M059J (cell line): Measurements from ENCODE around the gene IL37. TPM values are rescaled to one million over a fixed set of nuclear protein-coding genes. Genes with fewer than 3 reads are reported as not detected.
"Not testable (repeated sequence)": the region's sequence is repeated elsewhere in the genome, so short reads cannot be mapped to it uniquely, and the experiment has no call there.

Experiments
- DNase-seq: peaks from one replicate; pipeline ENCODE4 v3.0.0-alpha.2; 2012; ENCODE audit warnings: low read depth
- total RNA-seq: library from RNA; depleted of rRNA; stranded (reverse); fragments of >200 nt; shearing (Covaris generic); gene quantifications from 2 replicates; pipeline ENCODE4 v1.2.3, GENCODE V29; 2014

Gene IL37
- total RNA-seq, 1 experiment from 2014 or later = 0.30 TPM

DNA sequence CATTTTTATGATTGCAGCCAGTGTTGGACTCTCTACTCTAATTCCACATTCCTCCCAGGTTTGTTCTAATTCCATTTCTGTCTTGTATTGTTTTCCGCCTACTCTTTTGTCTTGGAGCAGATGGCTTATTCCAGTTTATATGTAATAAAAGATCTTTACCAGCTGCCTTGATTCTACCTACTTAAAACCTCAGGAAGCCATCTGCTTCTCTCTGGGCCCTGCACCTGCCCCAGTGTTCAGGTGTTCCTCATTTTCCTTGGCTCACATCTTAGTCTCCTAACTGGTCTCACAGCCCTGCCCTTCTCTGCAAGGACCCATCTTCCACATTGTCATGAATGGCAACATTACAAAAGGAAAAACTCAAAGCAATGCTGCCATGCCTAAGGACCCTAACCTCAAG lies 21.0 kb upstream of the IL37 start:
- no peak for DNase-seq

DNA sequence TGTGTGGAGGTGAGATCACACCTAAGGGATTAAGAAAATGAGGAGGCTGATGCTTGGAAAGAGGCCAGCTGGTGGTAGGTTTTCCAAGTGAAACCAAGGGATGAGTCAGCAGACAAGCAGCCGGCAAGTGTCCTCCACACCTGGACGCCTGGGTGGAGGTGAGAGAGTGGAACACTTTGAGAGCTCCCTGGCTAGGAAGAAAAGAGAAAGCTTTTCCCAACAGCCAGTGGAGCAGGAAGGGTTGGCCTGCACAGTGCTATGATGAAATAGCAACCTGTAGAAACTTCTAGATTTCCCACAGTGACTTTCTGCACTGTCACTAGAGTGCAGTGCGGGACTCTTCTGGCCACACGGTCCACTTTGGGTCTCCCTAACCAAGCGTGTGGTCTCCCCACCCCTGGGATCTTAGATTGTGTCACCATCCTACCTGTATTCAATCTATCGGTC lies 19.6 kb upstream of the IL37 start:
- peak; percentile 46 for DNase-seq

DNA sequence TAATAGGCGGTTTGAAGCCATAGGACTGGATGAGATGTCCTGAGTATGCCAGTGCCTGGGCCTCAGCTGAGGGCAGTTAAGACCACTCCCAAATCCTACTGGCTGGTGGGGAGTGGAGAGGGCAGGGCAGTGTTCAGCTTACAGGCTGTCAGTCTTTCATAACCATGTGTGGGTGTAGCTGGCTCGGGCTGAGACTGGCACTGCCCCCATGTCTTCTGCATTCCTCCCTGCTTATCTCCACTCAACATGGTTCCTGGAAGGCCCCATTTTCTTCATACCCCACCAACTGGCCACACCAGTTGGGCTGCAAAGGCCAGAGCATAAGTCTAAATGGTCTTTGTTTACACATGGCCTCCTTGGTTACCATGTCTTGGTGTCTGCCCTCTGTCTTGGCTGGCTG lies 17.2 kb upstream of the IL37 start:
- DNase-seq = no peak

DNA sequence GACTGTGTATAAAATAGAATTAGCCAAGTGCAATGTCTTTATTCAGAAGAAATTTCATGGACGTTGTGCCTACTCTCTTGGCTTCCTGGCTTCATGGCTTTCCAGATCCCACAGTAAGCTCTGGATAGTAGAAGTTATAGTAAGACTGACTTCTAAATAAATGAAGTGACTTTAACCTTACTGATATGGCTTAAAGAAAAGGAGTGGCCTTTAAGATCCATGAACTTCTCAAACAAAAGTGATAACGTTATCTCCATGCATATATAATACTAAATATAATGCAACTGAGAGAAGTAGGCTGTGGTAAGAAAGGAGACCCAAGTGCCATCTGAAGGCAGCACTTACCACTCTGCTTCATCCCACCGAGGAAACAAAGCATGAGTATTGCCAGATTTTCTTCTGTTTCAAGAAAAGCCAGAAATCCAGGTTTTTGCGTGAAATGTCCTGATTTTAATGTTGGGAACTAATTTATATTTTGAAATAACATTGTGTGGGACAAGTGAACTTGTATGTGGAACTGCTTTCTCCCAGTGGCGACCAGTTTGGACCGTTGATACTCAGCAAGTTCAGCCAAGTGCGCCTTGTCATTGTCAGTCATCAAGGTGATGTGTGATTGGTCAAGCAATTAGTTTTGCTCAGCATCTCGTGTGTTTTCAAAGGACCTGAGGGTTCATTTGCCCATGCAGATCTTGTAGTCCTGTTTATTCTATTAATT lies 13.9 kb upstream of the IL37 start:
- no peak for DNase-seq

DNA sequence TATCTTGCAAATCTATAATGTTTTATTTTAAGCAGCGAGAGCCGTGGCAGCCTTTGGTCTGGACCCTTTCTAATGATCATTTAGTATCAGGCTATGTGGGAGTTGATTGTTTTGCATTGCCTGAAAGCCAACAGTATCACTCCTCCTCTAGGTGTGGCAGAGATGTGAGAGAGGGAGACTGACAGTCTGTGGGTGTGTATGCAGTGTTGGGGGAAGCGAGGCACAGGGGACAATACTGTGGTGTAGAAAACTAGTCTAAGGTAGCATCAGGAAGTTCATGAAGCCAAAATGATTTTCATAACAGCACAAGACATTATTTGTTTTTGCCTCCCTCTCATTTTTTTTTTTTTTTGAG lies 13.4 kb upstream of the IL37 start:
- DNase-seq = no peak

DNA sequence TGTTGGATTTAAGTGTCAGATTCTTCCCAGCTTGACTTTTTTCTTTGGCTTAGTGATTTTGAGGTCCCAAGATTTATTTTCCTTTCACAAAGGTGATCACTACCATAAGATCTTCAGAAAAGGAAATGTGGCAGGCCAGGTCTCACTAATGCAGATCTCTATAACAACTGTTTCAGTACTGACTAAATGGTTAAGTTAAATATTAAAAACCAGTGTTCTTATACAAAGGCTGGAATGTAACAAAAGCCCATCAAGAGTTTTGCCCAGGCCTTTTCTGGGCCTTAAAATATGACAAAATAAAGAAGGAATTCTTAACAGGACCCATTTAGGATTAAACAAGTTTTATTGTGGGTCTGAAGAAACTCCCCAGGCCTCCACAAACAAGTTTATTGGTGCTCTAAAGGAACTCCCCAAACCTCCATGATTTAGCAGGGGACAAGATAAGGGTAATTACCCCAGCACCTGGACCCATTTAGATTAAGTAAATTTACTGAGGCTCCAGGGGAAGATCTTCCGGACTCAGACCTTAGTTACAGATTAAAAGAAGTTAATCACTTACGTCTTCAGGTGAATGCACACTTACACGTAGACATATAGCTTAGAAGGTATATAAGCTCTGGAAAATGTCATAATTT lies 9.4 kb upstream of the IL37 start:
- DNase-seq = not testable (repeated sequence)

DNA sequence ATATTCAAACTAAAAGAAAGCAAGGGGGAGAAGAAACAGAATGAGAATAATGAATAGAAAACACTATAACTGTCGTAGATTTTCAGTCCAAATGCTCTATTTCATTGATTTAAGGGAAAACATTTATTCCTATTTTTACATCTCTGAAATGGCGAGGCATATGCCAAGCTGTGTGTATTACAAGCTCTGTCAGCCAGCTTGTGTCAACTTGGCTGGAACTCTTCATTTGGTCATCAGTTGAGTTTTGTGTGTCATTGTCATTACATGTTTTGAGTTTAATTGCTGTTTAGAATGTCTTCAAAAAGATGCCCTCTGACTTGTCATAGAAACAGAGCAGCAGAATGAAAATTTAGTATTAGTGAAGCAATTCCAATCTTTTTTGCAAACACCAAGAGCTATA lies 8.1 kb upstream of the IL37 start:
- DNase-seq = no peak

DNA sequence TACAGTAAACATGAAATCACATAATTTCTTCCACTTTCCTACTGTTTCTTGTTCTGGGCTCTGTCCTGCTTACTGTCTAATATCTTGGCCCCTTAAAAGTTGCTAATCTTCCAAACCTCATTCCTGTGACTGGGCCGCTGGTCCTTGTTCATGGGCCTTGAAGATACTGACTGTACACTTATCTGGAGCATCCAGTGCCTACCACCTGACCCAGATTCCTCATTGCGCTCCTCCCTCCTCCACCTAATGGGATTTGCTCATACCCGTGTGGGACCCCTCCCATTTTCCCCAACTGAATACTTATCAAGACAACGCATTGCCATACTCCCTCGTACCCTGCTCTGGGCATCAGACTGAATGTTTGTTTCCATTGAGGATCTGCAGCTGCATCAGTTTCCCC lies 6.1 kb upstream of the IL37 start:
- no peak for DNase-seq

DNA sequence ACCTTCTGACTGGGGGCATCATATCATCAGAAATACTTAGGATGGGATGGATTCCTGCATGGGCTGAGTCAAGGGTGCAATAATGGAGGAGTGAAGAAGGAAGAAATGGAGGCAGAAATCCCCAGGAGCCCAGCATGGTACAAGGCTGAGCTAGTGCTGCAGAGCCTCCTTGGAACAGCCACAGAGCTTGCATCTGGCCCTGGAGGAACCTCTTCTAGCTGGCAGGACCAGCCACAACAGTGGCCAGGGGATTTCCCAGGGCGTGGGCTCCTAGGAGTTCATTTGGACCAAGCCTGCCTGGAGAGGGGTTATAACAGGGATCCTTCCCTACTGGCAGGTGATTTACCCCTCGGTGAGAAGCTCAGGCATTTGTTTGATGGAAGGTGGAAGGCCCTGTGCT lies 4.7 kb upstream of the IL37 start:
- no peak for DNase-seq

DNA sequence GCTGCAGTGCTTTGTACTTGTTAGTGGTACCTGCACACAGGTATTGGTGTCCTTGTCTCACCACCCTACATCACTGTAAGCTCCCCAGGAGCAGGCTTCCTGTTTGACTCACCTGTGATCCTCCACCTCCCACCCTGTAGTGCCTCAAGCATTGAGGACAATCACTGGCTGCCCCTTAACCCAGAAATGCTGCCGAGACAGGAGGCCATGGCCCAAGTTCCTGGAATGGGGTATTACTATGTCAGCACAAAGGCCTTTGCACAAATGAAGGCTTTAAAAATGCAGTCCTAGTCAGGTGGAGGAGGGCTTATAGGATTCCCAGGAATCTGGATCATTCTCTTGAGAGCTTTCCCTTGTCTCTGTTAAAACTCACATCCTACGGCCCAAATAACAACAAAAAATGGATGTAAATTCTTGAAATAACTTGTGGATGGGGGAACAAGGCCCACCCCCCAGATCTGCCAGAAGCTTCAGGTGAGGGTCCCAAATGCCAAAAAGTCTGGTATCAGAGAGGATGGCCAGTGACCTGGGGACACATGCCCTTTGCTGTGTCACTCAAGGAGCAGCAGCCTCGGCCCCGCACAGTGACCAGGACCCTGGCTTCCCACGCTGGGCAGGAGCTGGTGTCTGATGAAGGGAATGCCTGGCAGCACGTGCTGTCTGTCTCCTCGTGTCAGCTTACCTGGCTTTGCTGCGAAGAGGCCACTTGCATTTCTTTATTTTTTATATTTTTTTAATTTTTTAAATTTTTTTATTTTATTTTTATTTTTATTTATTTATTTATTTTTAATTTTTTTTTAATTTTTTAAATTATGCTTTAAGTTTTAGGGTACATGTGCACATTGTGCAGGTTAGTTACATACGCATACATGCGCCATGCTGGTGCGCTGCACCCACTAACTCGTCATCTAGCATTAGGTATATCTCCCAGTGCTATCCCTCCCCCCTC lies 3.7 kb upstream of the IL37 start:
- no peak for DNase-seq

DNA sequence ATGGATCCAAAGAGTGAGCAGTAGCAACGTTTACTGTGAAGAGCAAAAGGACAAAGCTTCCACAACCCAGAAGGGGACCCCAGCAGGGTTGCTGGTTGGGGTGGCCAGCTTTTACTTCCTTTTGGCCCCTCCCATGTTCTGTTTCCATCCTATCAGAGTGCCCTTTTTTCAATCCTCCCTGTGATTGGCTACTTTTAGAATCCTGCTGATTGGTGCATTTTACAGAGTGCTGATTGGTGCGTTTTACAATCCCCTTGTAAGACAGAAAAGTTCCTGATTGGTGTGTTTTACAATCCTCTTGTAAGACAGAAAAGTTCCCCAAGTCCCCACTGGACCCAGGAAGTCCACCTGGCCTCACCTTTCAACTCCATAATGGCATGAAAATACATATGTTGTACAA lies 2.4 kb upstream of the IL37 start:
- DNase-seq = not testable (repeated sequence)

DNA sequence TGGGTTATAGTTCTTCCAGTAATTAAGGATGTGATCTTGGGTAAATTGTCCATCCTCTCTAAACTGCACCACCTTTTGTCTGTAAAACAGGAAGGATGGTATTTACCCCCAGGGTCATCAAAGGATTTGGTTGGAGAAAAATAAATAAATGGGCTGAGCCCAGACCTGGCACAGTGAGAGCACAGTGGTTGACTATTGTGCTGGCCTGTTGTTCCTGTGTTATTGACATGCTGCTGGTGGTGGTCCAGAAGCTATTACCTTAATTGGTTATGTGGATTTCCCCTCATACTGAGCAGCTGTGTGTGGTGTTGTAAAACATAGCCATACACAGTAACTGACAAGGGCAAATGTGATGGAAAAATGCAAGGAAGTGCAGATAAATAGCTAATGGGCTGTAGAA lies 746 bp upstream of the IL37 start:
- DNase-seq = peak; percentile 5

DNA sequence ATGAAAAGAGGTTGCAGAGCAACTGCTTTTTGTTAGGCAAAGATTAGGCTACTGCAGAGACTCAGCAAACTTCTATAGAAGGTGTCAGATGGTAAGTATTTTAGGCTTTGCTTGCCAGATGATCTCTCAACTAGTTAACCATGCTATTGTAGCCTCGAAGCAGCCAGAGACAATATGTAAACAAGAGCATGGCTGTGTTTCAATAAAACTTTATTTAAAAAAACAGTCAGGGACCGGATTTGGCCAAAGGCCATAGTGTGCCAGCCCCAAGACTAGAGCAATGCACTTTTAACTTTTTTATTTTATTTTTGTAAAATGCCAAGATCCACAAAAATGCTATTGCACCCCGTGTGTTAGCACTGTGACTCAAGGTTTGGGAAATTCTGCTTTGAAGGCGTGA lies 1.4 kb downstream of the IL37 start:
- no peak for DNase-seq

DNA sequence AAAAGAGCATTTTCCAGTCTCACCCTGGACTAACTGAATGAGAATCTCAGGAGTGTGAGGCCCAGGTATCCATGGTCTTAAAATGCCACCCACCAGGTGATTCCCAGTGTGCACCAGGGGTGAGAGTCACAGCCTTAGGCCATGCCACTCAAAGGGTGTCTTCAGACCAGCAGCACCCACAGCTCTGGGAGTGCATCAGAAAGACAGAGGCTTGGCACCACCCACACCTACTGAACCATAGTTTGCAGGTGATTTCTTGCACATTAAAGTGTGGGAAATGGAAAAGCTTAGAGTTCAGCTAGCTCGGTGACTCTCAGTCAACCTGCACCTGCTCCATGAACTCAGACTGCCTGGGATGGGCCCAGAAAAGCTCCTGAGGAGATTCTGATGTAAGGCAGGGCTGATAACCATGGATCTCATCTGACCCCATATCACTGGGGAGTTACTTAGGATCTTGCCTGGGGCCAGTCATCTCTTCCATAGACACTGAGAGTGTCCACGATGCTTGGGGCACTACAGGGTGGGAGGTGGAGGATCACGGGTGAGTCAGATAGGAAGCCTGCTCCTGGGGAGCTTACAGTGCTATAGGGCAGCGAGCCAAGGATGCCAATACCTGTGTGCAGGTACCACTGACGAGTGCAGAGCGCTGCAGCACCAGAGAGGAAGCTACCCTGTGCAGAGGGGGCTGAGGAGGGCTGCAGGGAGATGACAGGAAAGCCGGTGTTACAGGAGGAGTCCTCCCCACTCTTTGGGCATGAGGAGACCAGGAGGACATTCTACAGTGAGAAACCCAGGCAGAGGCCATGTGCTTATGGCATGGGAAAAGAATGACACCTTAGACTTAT lies 4.6 kb downstream of the IL37 start:
- no peak for DNase-seq

DNA sequence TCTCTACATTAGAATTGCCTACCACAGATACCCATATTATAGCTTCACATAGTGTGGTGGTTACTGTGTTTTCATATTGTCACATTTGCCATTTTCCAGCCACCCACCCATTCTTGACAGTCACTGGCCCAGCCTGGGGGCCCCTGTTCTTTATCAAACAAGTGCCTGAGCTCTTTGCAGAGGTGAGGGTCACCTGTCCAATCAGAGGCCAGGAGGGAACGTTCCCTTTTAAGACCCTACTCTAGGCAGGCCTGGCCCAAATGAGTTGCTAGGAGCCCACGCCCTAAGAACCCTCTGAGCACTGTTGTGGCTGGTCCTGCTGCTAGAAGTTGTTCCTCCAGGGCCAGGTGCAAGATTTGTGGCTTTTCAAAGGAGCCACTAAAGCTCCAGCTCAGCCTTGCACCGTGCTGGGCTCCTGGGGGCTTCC lies 5.2 kb downstream of the IL37 start:
- no peak for DNase-seq

DNA sequence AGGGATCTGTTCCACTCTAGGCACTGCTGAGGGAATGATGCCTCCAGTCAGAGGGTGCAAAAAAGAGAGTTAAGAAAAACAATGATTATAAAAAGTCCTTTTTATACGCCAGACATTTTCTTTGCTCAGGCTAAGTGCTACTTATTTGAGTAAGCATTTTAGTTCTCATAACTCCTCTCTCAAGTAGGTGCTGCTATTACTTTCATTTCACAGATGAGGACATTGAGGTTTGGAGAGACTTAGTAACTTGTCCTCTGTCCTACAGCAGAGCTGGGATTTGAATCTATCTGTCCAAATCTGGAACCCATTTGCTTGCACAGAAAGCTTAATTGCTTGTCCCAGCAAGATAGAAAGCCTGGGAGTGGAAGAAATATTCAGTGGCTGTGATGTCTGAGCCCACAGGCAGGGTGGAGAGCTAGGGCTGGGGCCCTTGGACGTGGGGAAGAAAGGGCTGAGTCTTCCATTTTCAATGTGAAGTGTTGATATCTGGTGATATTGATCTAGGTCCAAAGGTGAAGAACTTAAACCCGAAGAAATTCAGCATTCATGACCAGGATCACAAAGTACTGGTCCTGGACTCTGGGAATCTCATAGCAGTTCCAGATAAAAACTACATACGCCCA lies 5.8 kb downstream of the IL37 start:
- no peak for DNase-seq

DNA sequence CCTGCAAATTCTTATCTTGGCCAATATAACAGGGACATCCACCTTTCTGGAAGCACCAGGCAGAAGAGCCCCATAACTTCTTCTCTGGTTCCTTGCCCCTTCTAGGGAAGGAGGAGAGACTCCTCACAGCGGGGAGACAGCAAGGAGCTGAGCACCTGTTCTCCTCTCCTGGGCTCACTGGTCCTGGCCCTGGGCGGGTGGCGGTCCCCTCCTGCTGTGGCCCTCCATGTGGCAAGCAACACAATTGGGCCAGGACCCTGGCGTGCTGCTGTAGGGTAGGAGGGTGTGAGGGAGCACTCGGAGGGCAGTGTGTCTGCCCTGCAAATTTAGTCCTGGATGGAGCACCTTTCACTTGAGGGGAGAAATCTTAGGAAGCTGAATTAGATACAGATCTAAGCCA lies 6.9 kb downstream of the IL37 start:
- no peak for DNase-seq

DNA sequence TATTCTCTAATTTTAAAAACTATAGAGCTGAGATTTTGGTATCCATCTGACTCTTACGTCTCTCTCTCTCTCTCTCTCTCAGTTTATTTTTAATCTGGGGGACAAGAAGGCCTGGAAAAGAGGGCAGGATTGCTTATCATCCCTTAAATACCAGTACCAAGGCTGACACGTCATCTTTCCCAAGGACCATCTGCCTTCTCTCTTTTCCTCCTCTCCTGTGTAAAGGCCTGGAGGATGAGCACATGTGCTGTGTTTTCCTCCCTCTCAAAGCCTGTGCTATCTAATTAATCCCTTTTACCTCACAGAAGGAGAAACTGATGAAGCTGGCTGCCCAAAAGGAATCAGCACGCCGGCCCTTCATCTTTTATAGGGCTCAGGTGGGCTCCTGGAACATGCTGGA lies 7.3 kb downstream of the IL37 start:
- DNase-seq = no peak

DNA sequence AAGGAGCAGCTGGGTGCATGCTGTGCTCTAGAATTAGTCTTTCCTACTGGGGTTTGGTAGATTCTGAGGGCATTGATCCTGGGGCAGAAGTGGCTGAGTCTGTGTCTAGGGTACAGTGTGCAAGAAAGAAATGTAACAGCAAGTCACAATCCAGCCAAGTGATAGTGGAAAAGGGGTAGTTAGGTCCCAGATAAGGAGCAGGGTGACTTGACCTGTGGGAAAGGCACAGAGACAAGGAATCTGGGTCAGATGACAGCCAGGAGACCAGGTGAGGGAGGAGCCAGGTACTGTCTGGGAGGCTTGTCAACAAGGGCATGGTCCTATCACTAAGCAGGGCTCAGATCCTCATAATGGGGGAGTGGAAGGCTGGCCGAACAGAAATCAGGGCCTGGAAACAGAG lies 8.1 kb downstream of the IL37 start:
- no peak for DNase-seq

DNA sequence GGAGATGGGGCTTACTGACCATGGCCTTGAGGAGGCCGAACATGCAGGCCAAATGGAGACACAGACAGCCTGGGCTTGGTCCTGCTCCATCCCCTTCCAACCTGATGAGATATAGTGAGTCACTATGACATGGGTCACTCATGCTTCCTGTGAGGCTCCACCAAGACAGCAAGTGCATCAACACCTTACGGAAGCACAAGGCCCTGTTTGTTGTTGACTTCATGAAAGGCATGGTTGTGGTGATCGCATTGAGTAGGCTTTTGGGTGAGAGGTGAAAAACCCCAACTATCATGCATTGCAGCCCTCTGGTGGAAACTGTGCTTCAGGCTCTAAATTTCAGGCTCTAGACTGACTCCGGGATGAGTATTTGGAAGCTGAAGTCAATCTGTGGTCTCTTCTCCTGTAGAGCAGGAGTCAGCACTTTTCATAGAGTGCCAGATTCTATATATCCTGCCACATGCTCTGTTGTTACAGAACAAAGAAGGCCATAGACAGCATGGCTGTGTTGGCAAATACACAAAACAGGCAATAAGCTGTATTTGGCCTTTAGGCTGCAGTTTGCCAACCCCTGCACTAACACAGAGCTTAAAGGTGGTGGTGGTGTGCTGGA lies 10.1 kb downstream of the IL37 start:
- DNase-seq = peak; percentile 77

DNA sequence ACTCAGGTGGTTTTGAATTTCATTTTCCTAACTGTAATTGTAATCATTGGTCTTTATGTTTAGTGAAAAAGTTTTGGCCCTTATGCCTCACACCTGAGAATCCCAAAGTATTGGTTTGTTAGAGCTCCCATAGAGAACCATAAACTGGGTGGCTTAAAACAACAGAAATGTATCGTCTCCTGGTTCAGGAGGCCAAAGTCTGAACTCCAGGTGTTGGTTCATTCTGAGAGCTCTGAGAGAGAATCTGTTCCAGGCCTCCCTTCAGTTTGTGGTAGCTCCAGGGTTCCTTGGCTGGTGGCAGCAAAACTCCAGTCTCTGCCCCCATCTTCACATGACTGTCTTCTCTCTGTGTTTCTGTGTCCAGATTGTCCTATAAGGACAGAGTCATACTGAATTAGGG lies 11.0 kb downstream of the IL37 start:
- no peak for DNase-seq
